K562 treated with DMSO at 1 percent for 4 hours (cell line): ENCODE results near the gene OR6C65. TPM values are rescaled to one million over a fixed set of nuclear protein-coding genes. Genes with fewer than 3 reads are reported as not detected.

Experiments used
- total RNA-seq: library from RNA; unstranded; fragments of 300-600 nt; gene quantifications from 2 replicates; pipeline ENCODE4 v1.2.3, GENCODE V29; 2022; ENCODE audit not compliant: insufficient read depth

OR6C65 gene
- total RNA-seq: not detected in 2 replicates

GRCh38 chr12:55400229-55400628 lies at the start of gene OR6C65:
OR6C65 (plus strand) TSS chr12:55400529; CDS start chr12:55400529, 0 bp downstream.

GRCh38 chr12:55362675-55363074 lies 37.7 kb upstream of the OR6C65 start, which contains the start of gene OR6C75:
OR6C75 (plus strand) TSS chr12:55362975; CDS start chr12:55365111, 2,136 bp downstream.

GRCh38 chr12:55425954-55426353 lies 25.6 kb downstream of the OR6C65 start, which contains the start of gene OR6C76:
OR6C76 (plus strand) TSS chr12:55426254; CDS start chr12:55426254, 0 bp downstream.

GRCh38 chr12:55443776-55444175 lies 43.4 kb downstream of the OR6C65 start, which contains the start of gene OR6C2:
OR6C2 (plus strand) TSS chr12:55444076; CDS start chr12:55452214, 8,138 bp downstream.

Other genes starting within 250 kb of the OR6C65 start
- gene OR10A7, start 179.5 kb upstream of the OR6C65 start, total RNA-seq: not detected in 2 replicates
- gene OR6C74, start 155.9 kb upstream of the OR6C65 start, total RNA-seq: not detected in 2 replicates
- not detected in 2 replicates for gene OR6C6, start 104.0 kb upstream of the OR6C65 start, total RNA-seq
- gene OR6C1, start 86.2 kb upstream of the OR6C65 start, total RNA-seq: not detected in 2 replicates
- not detected in 2 replicates for gene OR6C3, start 69.8 kb upstream of the OR6C65 start, total RNA-seq
- gene OR6C75, start 37.6 kb upstream of the OR6C65 start, total RNA-seq: not detected in 2 replicates
- gene OR6C76, start 25.7 kb downstream of the OR6C65 start, total RNA-seq: not detected in 2 replicates
- gene OR6C2, start 43.5 kb downstream of the OR6C65 start, total RNA-seq: not detected in 2 replicates
- gene OR6C70, start 69.6 kb downstream of the OR6C65 start, total RNA-seq: not detected in 2 replicates
- not detected in 2 replicates for gene OR6C68, start 91.8 kb downstream of the OR6C65 start, total RNA-seq
- not detected in 2 replicates for gene OR6C4, start 149.1 kb downstream of the OR6C65 start, total RNA-seq
- not detected in 2 replicates for gene OR2AP1, start 171.9 kb downstream of the OR6C65 start, total RNA-seq
- gene OR10P1, start 236.4 kb downstream of the OR6C65 start, total RNA-seq: not detected in 2 replicates